MCF 10A (cell line): ENCODE results near the gene PLXNA3. TPM values are rescaled to one million over a fixed set of nuclear protein-coding genes. Genes with fewer than 3 reads are reported as not detected.

Experiments
- BruUV-seq: library from RNA; stranded (reverse); fragments of 400-500 nt; replicated peaks from 2 replicates; lab custom pipeline; 2021; lab: Mats Ljungman, UMichigan
- CTCF ChIA-PET: fragments of 300-600 bp; sonication (Branson Sonifier 250); formaldehyde crosslinking; extraction: SDS; loops from one replicate; lab custom pipeline; 2021; ENCODE audit warnings: antibody characterized with exemption, inconsistent platforms; lab: Yijun Ruan, JAX
- POLR2A ChIA-PET: fragments of 300-600, 350-650 bp; sonication (Branson Sonifier 250); formaldehyde crosslinking; extraction: SDS; loops from one replicate; lab custom pipeline; 2020; ENCODE audit warnings: antibody characterized with exemption, inconsistent platforms; lab: Yijun Ruan, JAX
- DNase-seq: peaks from one replicate; pipeline ENCODE4 v3.0.0-alpha.2; 2018; ENCODE audit not compliant: unreplicated experiment
- H3K27ac Mint-ChIP-seq: one replicate; pipeline ENCODE4 v1.8.0; 2022; ENCODE audit warnings: mild to moderate bottlenecking, low read depth, mixed read lengths; ENCODE audit not compliant: unreplicated experiment
- H3K27me3 Mint-ChIP-seq: one replicate; pipeline ENCODE4 v1.8.0; 2022; ENCODE audit warnings: mixed read lengths; ENCODE audit not compliant: insufficient read depth, unreplicated experiment
- H3K36me3 Mint-ChIP-seq: one replicate; pipeline ENCODE4 v1.8.0; 2022; ENCODE audit warnings: mild to moderate bottlenecking, moderate library complexity, mixed read lengths; ENCODE audit not compliant: insufficient read depth, unreplicated experiment
- H3K4me1 Mint-ChIP-seq: one replicate; pipeline ENCODE4 v1.8.0; 2022; ENCODE audit warnings: mixed read lengths; ENCODE audit not compliant: insufficient read depth, unreplicated experiment
- H3K4me3 Mint-ChIP-seq: one replicate; pipeline ENCODE4 v1.8.0; 2022; ENCODE audit warnings: mild to moderate bottlenecking, moderate library complexity, mixed read lengths; ENCODE audit not compliant: unreplicated experiment
- H3K9me3 Mint-ChIP-seq: one replicate; pipeline ENCODE4 v1.8.0; 2022; ENCODE audit warnings: mixed read lengths; ENCODE audit not compliant: unreplicated experiment
- intact Hi-C: fragments of 100-400 bp; cut with micrococcal nuclease; formaldehyde crosslinking; loops from 2 replicates; pipeline ENCODE4 v1.14.1; 2022
- total RNA-seq: library from RNA; stranded (reverse); gene quantifications from 2 replicates; pipeline ENCODE4 v1.2.3, GENCODE V29; 2022
- TF ChIP-seq, protein P1 (sequence below): fragments of 200-600 bp; IDR thresholded peaks from one replicate; pipeline ENCODE4 v1.8.0; 2022; ENCODE audit warnings: antibody characterized with exemption, mild to moderate bottlenecking; ENCODE audit not compliant: unreplicated experiment

The PLXNA3 gene
- total RNA-seq, 1 experiment from 2014 or later: 48.0 TPM

DNA sequence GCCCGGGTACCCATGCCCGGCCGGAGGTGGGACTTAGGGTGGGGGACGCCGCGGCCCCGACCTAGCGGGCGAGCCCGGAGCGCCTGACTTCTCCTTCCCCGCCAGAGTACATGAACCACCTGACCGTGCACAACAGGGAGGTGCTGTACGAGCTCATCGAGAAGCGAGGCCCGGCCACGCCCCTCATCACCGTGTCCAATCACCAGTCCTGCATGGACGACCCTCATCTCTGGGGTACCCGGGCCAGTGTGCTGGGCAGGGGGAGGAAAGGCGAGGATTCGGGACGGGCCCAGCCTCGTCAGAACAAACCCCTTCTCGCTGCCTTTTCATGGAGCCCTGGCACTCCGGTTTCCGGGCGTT lies 46.1 kb upstream of the PLXNA3 start:
- no peaks in the 10 kb centered on the region for H3K9me3 Mint-ChIP-seq
- CTCF ChIA-PET: interaction anchor here (0.9 kb wide), 1 partner anchor 12 kb away, joined by 3 read pairs; no protein-coding TSS in a partner anchor

DNA sequence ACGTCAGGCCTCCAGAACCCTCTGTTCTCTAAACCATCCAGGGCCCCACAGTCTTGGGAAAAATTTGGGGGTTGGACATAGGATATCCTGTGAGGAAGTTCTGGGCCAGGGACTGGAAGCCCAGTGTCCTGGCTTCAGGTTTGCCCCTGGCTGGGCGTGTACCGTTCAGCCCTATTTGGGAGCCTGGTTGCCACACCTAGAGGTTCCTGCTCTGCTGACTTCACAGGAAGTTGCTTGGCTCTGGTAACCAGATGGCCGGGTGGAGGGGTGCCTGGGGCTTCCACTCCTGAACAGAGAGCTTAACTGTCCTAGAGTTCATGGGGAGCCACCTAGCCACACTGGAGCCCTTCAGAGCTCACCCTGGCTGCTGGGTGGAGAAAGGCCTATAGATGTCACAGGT lies 45.6 kb upstream of the PLXNA3 start:
- intact Hi-C loops: no loop called here
- TF ChIP-seq, protein P1, sequence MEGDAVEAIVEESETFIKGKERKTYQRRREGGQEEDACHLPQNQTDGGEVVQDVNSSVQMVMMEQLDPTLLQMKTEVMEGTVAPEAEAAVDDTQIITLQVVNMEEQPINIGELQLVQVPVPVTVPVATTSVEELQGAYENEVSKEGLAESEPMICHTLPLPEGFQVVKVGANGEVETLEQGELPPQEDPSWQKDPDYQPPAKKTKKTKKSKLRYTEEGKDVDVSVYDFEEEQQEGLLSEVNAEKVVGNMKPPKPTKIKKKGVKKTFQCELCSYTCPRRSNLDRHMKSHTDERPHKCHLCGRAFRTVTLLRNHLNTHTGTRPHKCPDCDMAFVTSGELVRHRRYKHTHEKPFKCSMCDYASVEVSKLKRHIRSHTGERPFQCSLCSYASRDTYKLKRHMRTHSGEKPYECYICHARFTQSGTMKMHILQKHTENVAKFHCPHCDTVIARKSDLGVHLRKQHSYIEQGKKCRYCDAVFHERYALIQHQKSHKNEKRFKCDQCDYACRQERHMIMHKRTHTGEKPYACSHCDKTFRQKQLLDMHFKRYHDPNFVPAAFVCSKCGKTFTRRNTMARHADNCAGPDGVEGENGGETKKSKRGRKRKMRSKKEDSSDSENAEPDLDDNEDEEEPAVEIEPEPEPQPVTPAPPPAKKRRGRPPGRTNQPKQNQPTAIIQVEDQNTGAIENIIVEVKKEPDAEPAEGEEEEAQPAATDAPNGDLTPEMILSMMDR: no peak
- no peaks in the 10 kb centered on the region for H3K9me3 Mint-ChIP-seq
- CTCF ChIA-PET: interaction anchor here (0.9 kb wide), 1 partner anchor 13 kb away, joined by 3 read pairs; no protein-coding TSS in a partner anchor
- peaks cover 4% of the 10 kb centered on the region for H3K36me3 Mint-ChIP-seq
- no peak for DNase-seq
- POLR2A ChIA-PET: interaction anchor here (0.8 to 7.7 kb wide), 12 partner anchors 9 to 814 kb away, joined by 3 to 100 read pairs (median 6); partner anchors contain the start of genes ATP6AP1, FAM3A, FAM50A and FLNA
- peak overlapping the region; percentile 83 for H3K4me3 Mint-ChIP-seq
- no TSS peak for BruUV-seq
- peaks cover 14% of the 10 kb centered on the region for H3K4me1 Mint-ChIP-seq
- peak overlapping the region; percentile 51 for H3K27ac Mint-ChIP-seq
- peaks cover 25% of the 10 kb centered on the region for H3K27me3 Mint-ChIP-seq

More for the DNA sequence above, 46.1 kb upstream of the PLXNA3 start:
- H3K4me3 Mint-ChIP-seq: peak overlapping the region; percentile 83
- POLR2A ChIA-PET: interaction anchor here (0.7 to 7.7 kb wide), 17 partner anchors 9 to 814 kb away, joined by 3 to 100 read pairs (median 4); partner anchors contain the start of genes ATP6AP1, FAM3A, FAM50A and FLNA
- BruUV-seq: no TSS peak
- peak; percentile 56 for DNase-seq
- peaks cover 14% of the 10 kb centered on the region for H3K4me1 Mint-ChIP-seq
- peaks cover 4% of the 10 kb centered on the region for H3K36me3 Mint-ChIP-seq
- H3K27me3 Mint-ChIP-seq: peaks cover 25% of the 10 kb centered on the region
- intact Hi-C loops: no loop called here
- TF ChIP-seq, protein P1: no peak
- peak overlapping the region; percentile 51 for H3K27ac Mint-ChIP-seq

DNA sequence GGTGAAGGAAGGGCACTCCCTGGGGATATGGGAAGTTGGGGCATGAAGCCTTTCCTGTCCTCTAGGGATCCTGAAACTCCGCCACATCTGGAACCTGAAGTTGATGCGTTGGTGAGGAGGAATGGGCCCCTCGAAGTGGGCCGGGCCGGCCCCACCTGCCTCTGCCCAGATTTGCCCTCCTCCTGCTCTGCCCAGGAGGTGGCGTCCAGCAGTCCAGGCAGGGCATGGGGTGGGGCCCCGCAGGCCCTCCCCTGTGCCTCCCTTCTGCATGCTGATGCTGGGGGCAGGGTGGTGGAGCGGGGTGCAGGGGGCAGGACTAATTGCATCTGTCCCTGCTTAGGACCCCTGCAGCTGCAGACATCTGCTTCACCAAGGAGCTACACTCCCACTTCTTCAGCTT lies 44.9 kb upstream of the PLXNA3 start:
- no TSS peak for BruUV-seq
- DNase-seq: no peak
- TF ChIP-seq, protein P1: no peak
- peaks cover 14% of the 10 kb centered on the region for H3K4me1 Mint-ChIP-seq
- no peak overlapping the region for H3K4me3 Mint-ChIP-seq
- CTCF ChIA-PET: interaction anchor here (0.6 kb wide), 1 partner anchor 75 kb away, joined by 3 read pairs; no protein-coding TSS in a partner anchor
- POLR2A ChIA-PET: interaction anchor here (1.4 to 7.7 kb wide), 4 partner anchors 15 to 114 kb away, joined by 3 to 100 read pairs (median 5); partner anchors contain the start of genes FAM3A and RPL10
- no peaks in the 10 kb centered on the region for H3K9me3 Mint-ChIP-seq
- H3K27ac Mint-ChIP-seq: peak overlapping the region; percentile 51
- intact Hi-C loops: no loop called here
- peaks cover 4% of the 10 kb centered on the region for H3K36me3 Mint-ChIP-seq
- H3K27me3 Mint-ChIP-seq: peaks cover 23% of the 10 kb centered on the region

DNA sequence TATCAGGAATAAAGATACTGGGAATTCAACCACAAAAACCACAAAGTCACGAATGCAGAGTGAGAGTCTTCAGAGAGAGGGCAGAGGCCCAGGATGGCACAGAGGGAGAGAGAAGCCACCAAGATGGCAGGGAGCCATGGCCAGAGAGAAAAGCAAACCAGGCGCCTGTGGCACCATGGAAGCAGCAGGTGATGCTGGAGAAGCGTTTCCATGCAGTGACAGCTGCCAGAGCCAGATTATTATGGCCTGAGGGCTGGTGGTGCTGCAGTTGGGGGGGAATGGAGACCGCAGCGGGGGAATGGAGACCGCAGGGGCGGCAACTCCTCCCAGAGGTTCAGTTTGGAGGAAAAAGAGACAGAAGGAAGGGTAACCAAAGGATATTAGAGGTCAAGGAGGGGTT lies 40.9 kb upstream of the PLXNA3 start:
- Mint-ChIP-seq H3K36me3 (peaks cover 12% of the 10 kb centered on the region), H3K27ac (no peak overlapping the region), H3K9me3 (no peaks in the 10 kb centered on the region), H3K4me3 (no peak overlapping the region), H3K27me3 (peaks cover 13% of the 10 kb centered on the region), H3K4me1 (peaks cover 5% of the 10 kb centered on the region)
- intact Hi-C loops: no loop called here
- TF ChIP-seq, protein P1: no peak
- DNase-seq: no peak
- BruUV-seq: no TSS peak
- POLR2A ChIA-PET: interaction anchor here (0.6 kb wide), 1 partner anchor 13 kb away, joined by 3 read pairs; no protein-coding TSS in a partner anchor
- CTCF ChIA-PET: no interaction called here
